ENCODE measurements around the gene GBP1.

Gene GBP1

GRCh38 chr1:89063094-89063493 lies 1.9 kb downstream of the GBP1 start:
- Histone ChIP-seq H2BK5ac (ENCODE audit: low read length) (no peak overlapping the region), H3K27ac (replicated peaks; ENCODE audit: low read length) (no peak overlapping the region), H3K14ac (ENCODE audit: low read length) (no peak overlapping the region), H3K18ac (ENCODE audit: low read length) (no peak overlapping the region), H4K8ac (ENCODE audit: low read depth, low read length) (no peak overlapping the region), H3K36me3 (replicated peaks in 1 of 2; ENCODE audit: control insufficient read depth in 2 of 2, insufficient read depth in 2 of 2, low read length in 2 of 2) (no peaks in the 10 kb centered on the region), H3K79me1 (ENCODE audit: low read depth, low read length) (no peaks in the 10 kb centered on the region), H2BK120ac (ENCODE audit: low read depth, low read length) (no peak overlapping the region), H3K4me2 (ENCODE audit: insufficient read depth, low read length, poor library complexity, severe bottlenecking) (no peak overlapping the region), H4K91ac (ENCODE audit: low read depth, low read length, poor library complexity) (no peak overlapping the region), H2AK5ac (ENCODE audit: low read depth, low read length) (no peak overlapping the region), H3K27me3 (ENCODE audit: control insufficient read depth in 3 of 3, insufficient read depth in 3 of 3, low read depth in 1 of 3, low read length in 3 of 3) (no peaks in the 10 kb centered on the region), H3K9ac (ENCODE audit: low read depth, low read length, poor library complexity) (no peak overlapping the region), H2BK15ac (ENCODE audit: low read length) (no peak overlapping the region), H2AFZ (ENCODE audit: low read length) (no peak overlapping the region), H3K23ac (ENCODE audit: low read depth, low read length, poor library complexity) (no peak overlapping the region), H3K4me1 (ENCODE audit: control insufficient read depth in 2 of 2, insufficient read depth in 1 of 2, low read depth in 1 of 2, low read length in 2 of 2) (no peaks in the 10 kb centered on the region), H2BK12ac (ENCODE audit: low read length) (no peak overlapping the region), H3K4ac (ENCODE audit: low read length) (no peak overlapping the region), H3K4me3 (ENCODE audit: low read length in 2 of 2) (no peak overlapping the region), H3K9me3 (replicated peaks in 1 of 2; ENCODE audit: control insufficient read depth in 2 of 2, insufficient read depth in 1 of 2, low read depth in 1 of 2, low read length in 2 of 2) (no peaks in the 10 kb centered on the region)
- WGBS, 2 donors (ENCODE audit: extremely low coverage in 2 of 2, insufficient read length in 2 of 2, insufficient replicate concordance in 1 of 2): no CpG with 5 or more reads among the region's 3 CpGs
- no peak for DNase-seq (ENCODE audit: low spot score)

- no peak overlapping the region for H3K14ac ChIP-seq (ENCODE audit: low read length)
- no peak for DNase-seq (ENCODE audit: low spot score)
- no peak overlapping the region for H4K8ac ChIP-seq (ENCODE audit: low read depth, low read length)
- no peak overlapping the region for H2BK15ac ChIP-seq (ENCODE audit: low read length)
- no peaks in the 10 kb centered on the region for H3K79me1 ChIP-seq (ENCODE audit: low read depth, low read length)
- no peak overlapping the region for H2BK120ac ChIP-seq (ENCODE audit: low read depth, low read length)
- no peak overlapping the region for H2BK12ac ChIP-seq (ENCODE audit: low read length)
- H3K23ac ChIP-seq (ENCODE audit: low read depth, low read length, poor library complexity): no peak overlapping the region
- H3K4ac ChIP-seq (ENCODE audit: low read length): no peak overlapping the region
- no peak overlapping the region for H3K4me2 ChIP-seq (ENCODE audit: insufficient read depth, low read length, poor library complexity, severe bottlenecking)
- no peak overlapping the region for H2AFZ ChIP-seq (ENCODE audit: low read length)
- no peaks in the 10 kb centered on the region for H3K9me3 ChIP-seq (replicated peaks in 1 of 2; ENCODE audit: control insufficient read depth in 2 of 2, insufficient read depth in 1 of 2, low read depth in 1 of 2, low read length in 2 of 2)
- no peaks in the 10 kb centered on the region for H3K27me3 ChIP-seq (ENCODE audit: control insufficient read depth in 3 of 3, insufficient read depth in 3 of 3, low read depth in 1 of 3, low read length in 3 of 3)
- no peak overlapping the region for H2BK5ac ChIP-seq (ENCODE audit: low read length)
- H3K18ac ChIP-seq (ENCODE audit: low read length): no peak overlapping the region
- H3K4me3 ChIP-seq (ENCODE audit: low read length in 2 of 2): no peak overlapping the region
- H3K9ac ChIP-seq (ENCODE audit: low read depth, low read length, poor library complexity): no peak overlapping the region
- no peak overlapping the region for H4K91ac ChIP-seq (ENCODE audit: low read depth, low read length, poor library complexity)
- no peaks in the 10 kb centered on the region for H3K4me1 ChIP-seq (ENCODE audit: control insufficient read depth in 2 of 2, insufficient read depth in 1 of 2, low read depth in 1 of 2, low read length in 2 of 2)
- no peak overlapping the region for H3K27ac ChIP-seq (replicated peaks; ENCODE audit: low read length)
- WGBS, 2 donors (ENCODE audit: extremely low coverage in 2 of 2, insufficient read length in 2 of 2, insufficient replicate concordance in 1 of 2): no CpG with 5 or more reads among the region's 5 CpGs
- no peaks in the 10 kb centered on the region for H3K36me3 ChIP-seq (replicated peaks in 1 of 2; ENCODE audit: control insufficient read depth in 2 of 2, insufficient read depth in 2 of 2, low read length in 2 of 2)
- H2AK5ac ChIP-seq (ENCODE audit: low read depth, low read length): no peak overlapping the region
These were observed 4.9 kb downstream of the GBP1 start for GRCh38 chr1:89060091-89060490.

GRCh38 chr1:89051955-89052312 lies 13.1 kb downstream of the GBP1 start:
- Histone ChIP-seq H2BK5ac (ENCODE audit: low read length) (no peak overlapping the region), H3K9me3 (replicated peaks in 1 of 2; ENCODE audit: control insufficient read depth in 2 of 2, insufficient read depth in 1 of 2, low read depth in 1 of 2, low read length in 2 of 2) (no peaks in the 10 kb centered on the region), H3K18ac (ENCODE audit: low read length) (no peak overlapping the region), H3K4me3 (ENCODE audit: low read length in 2 of 2) (no peak overlapping the region), H3K4ac (ENCODE audit: low read length) (no peak overlapping the region), H3K23ac (ENCODE audit: low read depth, low read length, poor library complexity) (no peak overlapping the region), H3K79me1 (ENCODE audit: low read depth, low read length) (no peaks in the 10 kb centered on the region), H4K91ac (ENCODE audit: low read depth, low read length, poor library complexity) (no peak overlapping the region), H3K36me3 (replicated peaks in 1 of 2; ENCODE audit: control insufficient read depth in 2 of 2, insufficient read depth in 2 of 2, low read length in 2 of 2) (no peaks in the 10 kb centered on the region), H4K8ac (ENCODE audit: low read depth, low read length) (no peak overlapping the region), H3K4me1 (ENCODE audit: control insufficient read depth in 2 of 2, insufficient read depth in 1 of 2, low read depth in 1 of 2, low read length in 2 of 2) (no peaks in the 10 kb centered on the region), H2BK120ac (ENCODE audit: low read depth, low read length) (no peak overlapping the region), H2BK15ac (ENCODE audit: low read length) (no peak overlapping the region), H2AK5ac (ENCODE audit: low read depth, low read length) (no peak overlapping the region), H3K27me3 (ENCODE audit: control insufficient read depth in 3 of 3, insufficient read depth in 3 of 3, low read depth in 1 of 3, low read length in 3 of 3) (no peaks in the 10 kb centered on the region), H2AFZ (ENCODE audit: low read length) (no peak overlapping the region), H3K4me2 (ENCODE audit: insufficient read depth, low read length, poor library complexity, severe bottlenecking) (no peak overlapping the region), H3K9ac (ENCODE audit: low read depth, low read length, poor library complexity) (no peak overlapping the region), H3K14ac (ENCODE audit: low read length) (no peak overlapping the region), H3K27ac (replicated peaks; ENCODE audit: low read length) (no peak overlapping the region), H2BK12ac (ENCODE audit: low read length) (no peak overlapping the region)
- no CpG with 5 or more reads among the region's 1 CpG for WGBS, 2 donors (ENCODE audit: extremely low coverage in 2 of 2, insufficient read length in 2 of 2, insufficient replicate concordance in 1 of 2)
- no peak for DNase-seq (ENCODE audit: low spot score)

GRCh38 chr1:89051300-89051954 lies 13.6 kb downstream of the GBP1 start:
- no peak overlapping the region for H2BK120ac ChIP-seq (ENCODE audit: low read depth, low read length)
- no peak overlapping the region for H4K8ac ChIP-seq (ENCODE audit: low read depth, low read length)
- H3K4me2 ChIP-seq (ENCODE audit: insufficient read depth, low read length, poor library complexity, severe bottlenecking): no peak overlapping the region
- no peak overlapping the region for H3K4me3 ChIP-seq (ENCODE audit: low read length in 2 of 2)
- no peak overlapping the region for H3K14ac ChIP-seq (ENCODE audit: low read length)
- no peaks in the 10 kb centered on the region for H3K27me3 ChIP-seq (ENCODE audit: control insufficient read depth in 3 of 3, insufficient read depth in 3 of 3, low read depth in 1 of 3, low read length in 3 of 3)
- H3K9me3 ChIP-seq (replicated peaks in 1 of 2; ENCODE audit: control insufficient read depth in 2 of 2, insufficient read depth in 1 of 2, low read depth in 1 of 2, low read length in 2 of 2): no peaks in the 10 kb centered on the region
- H3K9ac ChIP-seq (ENCODE audit: low read depth, low read length, poor library complexity): no peak overlapping the region
- DNase-seq (ENCODE audit: low spot score): no peak
- no peak overlapping the region for H3K23ac ChIP-seq (ENCODE audit: low read depth, low read length, poor library complexity)
- no peaks in the 10 kb centered on the region for H3K79me1 ChIP-seq (ENCODE audit: low read depth, low read length)
- no peak overlapping the region for H3K18ac ChIP-seq (ENCODE audit: low read length)
- no peak overlapping the region for H4K91ac ChIP-seq (ENCODE audit: low read depth, low read length, poor library complexity)
- H2BK12ac ChIP-seq (ENCODE audit: low read length): no peak overlapping the region
- H3K27ac ChIP-seq (replicated peaks; ENCODE audit: low read length): no peak overlapping the region
- no peaks in the 10 kb centered on the region for H3K4me1 ChIP-seq (ENCODE audit: control insufficient read depth in 2 of 2, insufficient read depth in 1 of 2, low read depth in 1 of 2, low read length in 2 of 2)
- no peak overlapping the region for H2AFZ ChIP-seq (ENCODE audit: low read length)
- no peak overlapping the region for H3K4ac ChIP-seq (ENCODE audit: low read length)
- WGBS, 2 donors (ENCODE audit: extremely low coverage in 2 of 2, insufficient read length in 2 of 2, insufficient replicate concordance in 1 of 2): no CpG with 5 or more reads among the region's 9 CpGs
- H2AK5ac ChIP-seq (ENCODE audit: low read depth, low read length): no peak overlapping the region
- H2BK5ac ChIP-seq (ENCODE audit: low read length): no peak overlapping the region
- no peak overlapping the region for H2BK15ac ChIP-seq (ENCODE audit: low read length)
- no peaks in the 10 kb centered on the region for H3K36me3 ChIP-seq (replicated peaks in 1 of 2; ENCODE audit: control insufficient read depth in 2 of 2, insufficient read depth in 2 of 2, low read length in 2 of 2)
